Stimulated activated CD4-positive, alpha-beta T cell treated with anti-CD3 and anti-CD28 coated beads, Interleukin-1b, Interleukin-23, amount 100 ng/mL, for 48 hours (primary cell): ENCODE data around the gene PLA2G4E.
A peak's percentile ranks its signal among the peaks of the same experiment; 100 is the strongest.

ENCODE experiments used
- DNase-seq: peaks from one replicate; pipeline ENCODE4 v3.0.0-alpha.2; 2020

PLA2G4E gene

GRCh38 chr15:42020713-42021273 lies at the start of gene PLA2G4E:
Gene PLA2G4E (minus strand): TSS chr15:42021042. CDS start chr15:42021030, 12 bp downstream.
- DNase-seq: no peak

GRCh38 chr15:42070279-42070975 lies 49.6 kb upstream of the PLA2G4E start:
- DNase-seq: no peak

- no peak for DNase-seq
These were observed 48.8 kb upstream of the PLA2G4E start for GRCh38 chr15:42069496-42070278.

GRCh38 chr15:42069025-42069424 lies 48.2 kb upstream of the PLA2G4E start:
- no peak for DNase-seq

GRCh38 chr15:42068601-42069000 lies 47.8 kb upstream of the PLA2G4E start:
- no peak for DNase-seq

- no peak for DNase-seq
These were observed 46.0 kb upstream of the PLA2G4E start for GRCh38 chr15:42066764-42067415.

GRCh38 chr15:42065468-42065867 lies 44.6 kb upstream of the PLA2G4E start:
- DNase-seq: no peak

GRCh38 chr15:42065033-42065432 lies 44.2 kb upstream of the PLA2G4E start:
- DNase-seq: no peak

GRCh38 chr15:42064271-42064670 lies 43.4 kb upstream of the PLA2G4E start:
- DNase-seq: no peak

- DNase-seq: no peak
These were observed 42.4 kb upstream of the PLA2G4E start for GRCh38 chr15:42063122-42063848.

GRCh38 chr15:42062284-42062806 lies 41.5 kb upstream of the PLA2G4E start:
- DNase-seq: no peak

- no peak for DNase-seq
These were observed 40.0 kb upstream of the PLA2G4E start for GRCh38 chr15:42060797-42061196.

- DNase-seq: no peak
These were observed 39.6 kb upstream of the PLA2G4E start for GRCh38 chr15:42060477-42060763.

- peak; percentile 62 for DNase-seq
These were observed 39.0 kb upstream of the PLA2G4E start for GRCh38 chr15:42059661-42060476.

- no peak for DNase-seq
These were observed 37.9 kb upstream of the PLA2G4E start for GRCh38 chr15:42058791-42059190.

- DNase-seq: no peak
These were observed 37.2 kb upstream of the PLA2G4E start for GRCh38 chr15:42057799-42058646.

- DNase-seq: peak; percentile 82
These were observed 36.3 kb upstream of the PLA2G4E start for GRCh38 chr15:42056934-42057798.

GRCh38 chr15:42053914-42054313 lies 33.1 kb upstream of the PLA2G4E start:
- DNase-seq: no peak

- DNase-seq: no peak
These were observed 32.2 kb upstream of the PLA2G4E start for GRCh38 chr15:42053010-42053409.
